Adrenal gland (tissue), 5 donors: Measurements from ENCODE around the gene CRYGN.

ENCODE experiments used
- POLR2A ChIP-seq, 2 donors: fragments of 450-650 bp; IDR thresholded peaks; one replicate each; pipeline ENCODE4 v1.6.1; 2017; ENCODE audit warnings: antibody characterized with exemption in 2 of 2, mild to moderate bottlenecking in 2 of 2, moderate library complexity in 1 of 2
- TF ChIP-seq, protein P1 (sequence below), 6 experiments: fragments of 450-650 bp in 4 of 6; fragments of 200-600 bp in 2 of 6; sonication (generic) in 1 of 6; IDR thresholded peaks; 1 replicate in 5 of 6; 2 replicates in 1 of 6; pipeline versions ENCODE4 v1.5.1 to v1.8.0; 2016 to 2021; ENCODE audit warnings: antibody characterized with exemption in 6 of 6, mild to moderate bottlenecking in 2 of 6, moderate library complexity in 1 of 6
- donor health status: DM: no; HTN: no; CAD: no.

DNA sequence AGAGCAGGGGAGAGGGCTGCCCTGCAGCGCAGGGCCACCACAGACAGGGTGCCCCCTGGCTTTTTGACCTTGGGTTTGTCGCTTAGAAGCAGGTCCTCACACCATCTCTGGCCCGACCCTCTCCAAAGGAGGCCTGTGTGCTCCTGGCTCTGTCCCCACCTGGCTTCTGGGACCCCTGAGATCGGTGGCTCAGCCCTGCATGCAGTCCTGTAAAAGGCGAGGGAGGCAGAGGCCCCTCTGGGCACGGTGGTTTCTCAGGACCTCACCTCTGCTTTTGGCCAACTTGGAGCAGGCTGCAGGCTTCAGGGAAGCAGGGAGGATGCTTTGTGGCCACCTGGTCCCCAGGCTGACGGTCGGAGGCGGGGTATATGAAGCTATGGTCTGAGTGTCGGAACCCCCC, 51.5 kb downstream of the CRYGN start:
- TF ChIP-seq, protein P1, sequence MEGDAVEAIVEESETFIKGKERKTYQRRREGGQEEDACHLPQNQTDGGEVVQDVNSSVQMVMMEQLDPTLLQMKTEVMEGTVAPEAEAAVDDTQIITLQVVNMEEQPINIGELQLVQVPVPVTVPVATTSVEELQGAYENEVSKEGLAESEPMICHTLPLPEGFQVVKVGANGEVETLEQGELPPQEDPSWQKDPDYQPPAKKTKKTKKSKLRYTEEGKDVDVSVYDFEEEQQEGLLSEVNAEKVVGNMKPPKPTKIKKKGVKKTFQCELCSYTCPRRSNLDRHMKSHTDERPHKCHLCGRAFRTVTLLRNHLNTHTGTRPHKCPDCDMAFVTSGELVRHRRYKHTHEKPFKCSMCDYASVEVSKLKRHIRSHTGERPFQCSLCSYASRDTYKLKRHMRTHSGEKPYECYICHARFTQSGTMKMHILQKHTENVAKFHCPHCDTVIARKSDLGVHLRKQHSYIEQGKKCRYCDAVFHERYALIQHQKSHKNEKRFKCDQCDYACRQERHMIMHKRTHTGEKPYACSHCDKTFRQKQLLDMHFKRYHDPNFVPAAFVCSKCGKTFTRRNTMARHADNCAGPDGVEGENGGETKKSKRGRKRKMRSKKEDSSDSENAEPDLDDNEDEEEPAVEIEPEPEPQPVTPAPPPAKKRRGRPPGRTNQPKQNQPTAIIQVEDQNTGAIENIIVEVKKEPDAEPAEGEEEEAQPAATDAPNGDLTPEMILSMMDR (IDR thresholded peaks at IDR 0.05), result no peak
- no peak for TF ChIP-seq POLR2A (IDR thresholded peaks at IDR 0.05)
